ENCODE data around the gene ZMIZ1. TPM values are rescaled to one million over a fixed set of nuclear protein-coding genes. Genes with fewer than 3 reads are reported as not detected.

Gene ZMIZ1
- total RNA-seq, 1 experiment from 2014 or later = 23.5 TPM

DNA sequence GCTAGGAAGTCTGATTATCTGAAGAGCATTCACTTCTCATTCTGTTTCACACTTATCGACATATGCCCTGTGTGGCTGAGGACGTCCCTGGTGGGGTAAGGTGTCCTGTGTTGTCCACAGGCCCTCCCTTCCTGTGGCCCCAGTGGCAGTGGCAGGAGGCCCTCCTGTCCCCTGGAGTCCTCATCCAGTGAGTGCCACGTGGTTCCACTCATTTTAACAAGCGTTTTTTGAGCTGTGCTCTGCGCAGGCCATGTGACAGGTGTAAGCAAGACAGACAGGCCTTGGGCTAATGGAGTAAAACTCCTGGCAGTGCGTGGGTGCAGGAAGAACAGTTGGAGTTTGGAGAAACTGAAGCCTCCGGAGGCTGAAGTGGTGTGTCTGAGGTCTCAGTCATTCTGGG, 239.2 kb downstream of the ZMIZ1 start:
- peaks cover 34% of the 10 kb centered on the region for H3K36me3 Mint-ChIP-seq (ENCODE audit: insufficient read depth, unreplicated experiment)
- CTCF ChIA-PET = no interaction called here
- no TSS peak for BruUV-seq (replicated peaks)

GRCh38 chr10:79308969-79309665, 240.4 kb downstream of the ZMIZ1 start:
- Mint-ChIP-seq H3K27ac (ENCODE audit: unreplicated experiment) (no peak overlapping the region), H3K4me1 (ENCODE audit: low read depth, unreplicated experiment) (no peaks in the 10 kb centered on the region), H3K9me3 (ENCODE audit: low read depth, unreplicated experiment) (no peaks in the 10 kb centered on the region), H3K36me3 (ENCODE audit: insufficient read depth, unreplicated experiment) (peaks cover 39% of the 10 kb centered on the region), H3K4me3 (ENCODE audit: low read depth, unreplicated experiment) (no peak overlapping the region), H3K27me3 (ENCODE audit: unreplicated experiment) (no peaks in the 10 kb centered on the region)
- no peak for DNase-seq
- intact Hi-C loops (cut with micrococcal nuclease; ENCODE audit: unreplicated experiment) = no loop called here
- no peak for TF ChIP-seq CTCF (IDR thresholded peaks at IDR 0.05; ENCODE audit: unreplicated experiment)
- BruUV-seq (replicated peaks) = no TSS peak
- CTCF ChIA-PET = no interaction called here

More for the DNA sequence above, 239.2 kb downstream of the ZMIZ1 start:
- no peaks in the 10 kb centered on the region for H3K4me1 Mint-ChIP-seq (ENCODE audit: low read depth, unreplicated experiment)
- no peak overlapping the region for H3K4me3 Mint-ChIP-seq (ENCODE audit: low read depth, unreplicated experiment)
- TF ChIP-seq CTCF (IDR thresholded peaks at IDR 0.05; ENCODE audit: unreplicated experiment) = no peak
- intact Hi-C loops (cut with micrococcal nuclease; ENCODE audit: unreplicated experiment) = no loop called here
- no peaks in the 10 kb centered on the region for H3K27me3 Mint-ChIP-seq (ENCODE audit: unreplicated experiment)
- no peak overlapping the region for H3K27ac Mint-ChIP-seq (ENCODE audit: unreplicated experiment)
- DNase-seq = no peak
- H3K9me3 Mint-ChIP-seq (ENCODE audit: low read depth, unreplicated experiment) = no peaks in the 10 kb centered on the region

DNA sequence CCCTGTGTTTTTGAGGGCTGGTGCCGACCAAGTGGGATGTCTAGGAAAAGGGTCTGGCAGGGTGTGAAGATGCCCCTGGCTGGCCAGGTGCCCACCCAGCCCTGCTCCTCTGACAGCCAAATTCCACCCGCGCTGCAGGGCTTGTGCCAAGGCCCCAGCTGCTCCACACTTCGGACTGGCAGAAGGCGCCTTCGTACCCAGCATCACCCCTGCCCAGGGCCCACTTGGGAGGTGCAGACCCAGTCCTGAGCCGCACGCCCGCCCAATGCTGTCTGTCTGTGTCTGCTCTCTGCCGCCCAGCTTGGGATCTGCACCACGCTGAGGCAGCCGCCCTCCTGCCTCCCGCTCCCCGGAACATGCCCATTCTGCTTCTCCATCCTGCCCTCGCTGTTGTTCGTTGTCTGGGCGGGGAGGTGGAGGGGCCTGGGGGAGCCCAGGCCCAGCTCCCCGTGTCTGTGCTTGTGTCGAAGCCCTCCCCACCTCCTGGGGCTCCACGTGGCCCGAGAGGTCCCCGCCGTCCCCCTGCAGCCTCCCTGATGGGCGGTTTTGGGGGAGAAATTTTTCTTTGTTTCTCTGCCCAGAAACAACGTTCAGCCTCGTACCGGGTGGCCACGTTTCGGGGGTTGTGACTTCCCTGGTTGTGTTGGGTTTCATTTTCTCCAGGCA, 241.6 kb downstream of the ZMIZ1 start:
- intact Hi-C loops (cut with micrococcal nuclease; ENCODE audit: unreplicated experiment) = no loop called here
- H3K27ac Mint-ChIP-seq (ENCODE audit: unreplicated experiment) = no peak overlapping the region
- TF ChIP-seq CTCF (IDR thresholded peaks at IDR 0.05; ENCODE audit: unreplicated experiment) = no peak
- no TSS peak for BruUV-seq (replicated peaks)
- no peak for DNase-seq
- H3K9me3 Mint-ChIP-seq (ENCODE audit: low read depth, unreplicated experiment) = no peaks in the 10 kb centered on the region
- CTCF ChIA-PET = no interaction called here
- H3K4me1 Mint-ChIP-seq (ENCODE audit: low read depth, unreplicated experiment) = no peaks in the 10 kb centered on the region
- H3K36me3 Mint-ChIP-seq (ENCODE audit: insufficient read depth, unreplicated experiment) = peaks cover 33% of the 10 kb centered on the region
- no peaks in the 10 kb centered on the region for H3K27me3 Mint-ChIP-seq (ENCODE audit: unreplicated experiment)
- H3K4me3 Mint-ChIP-seq (ENCODE audit: low read depth, unreplicated experiment) = no peak overlapping the region

DNA sequence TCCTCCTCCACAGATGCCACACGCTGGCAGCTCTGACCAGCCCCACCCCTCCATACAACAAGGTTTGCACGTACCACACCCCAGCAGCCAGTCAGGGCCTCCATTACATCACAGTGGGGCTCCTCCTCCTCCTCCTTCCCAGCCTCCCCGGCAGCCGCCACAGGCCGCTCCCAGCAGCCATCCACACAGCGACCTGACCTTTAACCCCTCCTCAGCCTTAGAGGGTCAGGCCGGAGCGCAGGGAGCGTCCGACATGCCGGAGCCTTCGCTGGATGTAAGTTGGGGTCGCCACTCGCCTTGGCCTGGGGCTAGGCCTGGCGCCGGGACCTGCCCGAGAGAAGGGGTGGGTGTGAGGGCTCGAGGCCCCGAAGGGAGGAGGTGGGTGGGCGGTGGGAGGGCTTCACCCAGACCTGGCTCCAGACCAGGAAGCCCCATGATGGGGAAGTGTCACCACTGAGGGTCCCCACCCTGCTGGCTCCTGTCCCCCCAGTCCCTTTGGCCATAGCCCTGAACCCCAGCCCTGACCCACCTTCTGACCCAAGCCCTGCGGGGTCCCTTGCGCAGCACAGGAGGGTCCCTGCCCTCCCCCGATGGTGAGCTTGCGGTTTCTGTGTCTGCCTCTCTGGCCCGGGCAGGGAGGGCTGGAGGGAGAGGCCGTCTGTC, 242.3 kb downstream of the ZMIZ1 start:
- Mint-ChIP-seq H3K9me3 (ENCODE audit: low read depth, unreplicated experiment) (no peaks in the 10 kb centered on the region), H3K36me3 (ENCODE audit: insufficient read depth, unreplicated experiment) (peaks cover 26% of the 10 kb centered on the region), H3K4me1 (ENCODE audit: low read depth, unreplicated experiment) (no peaks in the 10 kb centered on the region), H3K27me3 (ENCODE audit: unreplicated experiment) (no peaks in the 10 kb centered on the region), H3K27ac (ENCODE audit: unreplicated experiment) (no peak overlapping the region), H3K4me3 (ENCODE audit: low read depth, unreplicated experiment) (no peak overlapping the region)
- CTCF ChIA-PET = no interaction called here
- intact Hi-C loops (cut with micrococcal nuclease; ENCODE audit: unreplicated experiment) = no loop called here
- no peak for TF ChIP-seq CTCF (IDR thresholded peaks at IDR 0.05; ENCODE audit: unreplicated experiment)
- BruUV-seq (replicated peaks) = no TSS peak
- no peak for DNase-seq

All from Calu3 (cell line).